GM21717 (cell line): Measurements from ENCODE around the gene ASCL5.

Experiments used
- ATAC-seq: cut with Tn5 transposase; IDR thresholded peaks from one replicate; pipeline ENCODE4 v1.9.1; 2021; ENCODE audit warnings: mild to moderate bottlenecking, moderate library complexity; ENCODE audit not compliant: unreplicated experiment

The ASCL5 gene

DNA sequence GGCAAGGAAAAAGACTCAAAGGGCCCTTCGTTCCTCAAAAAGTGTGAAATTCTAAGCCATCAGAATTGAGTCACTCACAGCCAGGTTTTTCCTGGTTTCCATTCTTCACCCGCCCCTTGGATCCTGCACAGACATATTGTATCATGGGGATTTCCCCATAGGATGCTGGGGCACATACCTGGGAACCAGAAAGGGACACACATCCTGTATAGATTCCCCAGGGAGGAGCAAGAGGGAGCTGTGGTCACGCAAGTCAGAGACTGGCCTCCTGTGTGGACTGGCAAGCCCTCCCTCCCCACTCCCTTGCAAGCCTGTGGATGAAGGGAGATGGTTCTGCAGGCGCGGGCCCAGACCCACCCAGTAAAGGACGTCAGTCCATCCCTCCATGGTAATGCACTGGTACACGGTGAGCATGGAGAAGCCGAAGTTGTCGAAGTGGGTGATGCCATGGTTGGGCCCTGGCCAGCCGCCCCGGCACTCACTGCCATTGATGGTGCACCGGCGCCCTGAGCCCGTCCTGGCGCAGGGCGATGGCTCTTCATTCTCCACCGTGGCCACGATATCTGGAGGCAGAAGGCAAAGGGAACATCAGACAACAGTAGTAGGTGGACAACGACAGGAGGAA, 38.0 kb downstream of the ASCL5 start:
- no peak for ATAC-seq

DNA sequence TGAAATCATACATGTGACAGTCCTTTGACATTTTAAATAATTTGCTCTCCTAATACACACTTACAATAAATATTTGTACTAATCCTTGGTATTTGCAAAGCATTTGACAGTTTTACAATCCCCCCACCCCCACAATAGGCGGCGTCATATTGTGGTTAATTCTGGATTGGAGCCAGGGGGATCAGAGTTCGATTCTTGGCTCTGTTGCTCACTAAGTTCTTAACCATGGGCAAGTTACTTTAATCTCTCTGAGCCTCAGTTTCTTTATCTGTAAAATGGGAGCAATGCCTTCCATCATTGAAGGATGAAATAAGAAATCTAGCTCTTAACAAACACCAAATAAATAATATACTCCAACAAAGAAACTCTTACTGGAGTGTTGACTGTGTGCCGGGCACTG, 38.6 kb downstream of the ASCL5 start:
- no peak for ATAC-seq

DNA sequence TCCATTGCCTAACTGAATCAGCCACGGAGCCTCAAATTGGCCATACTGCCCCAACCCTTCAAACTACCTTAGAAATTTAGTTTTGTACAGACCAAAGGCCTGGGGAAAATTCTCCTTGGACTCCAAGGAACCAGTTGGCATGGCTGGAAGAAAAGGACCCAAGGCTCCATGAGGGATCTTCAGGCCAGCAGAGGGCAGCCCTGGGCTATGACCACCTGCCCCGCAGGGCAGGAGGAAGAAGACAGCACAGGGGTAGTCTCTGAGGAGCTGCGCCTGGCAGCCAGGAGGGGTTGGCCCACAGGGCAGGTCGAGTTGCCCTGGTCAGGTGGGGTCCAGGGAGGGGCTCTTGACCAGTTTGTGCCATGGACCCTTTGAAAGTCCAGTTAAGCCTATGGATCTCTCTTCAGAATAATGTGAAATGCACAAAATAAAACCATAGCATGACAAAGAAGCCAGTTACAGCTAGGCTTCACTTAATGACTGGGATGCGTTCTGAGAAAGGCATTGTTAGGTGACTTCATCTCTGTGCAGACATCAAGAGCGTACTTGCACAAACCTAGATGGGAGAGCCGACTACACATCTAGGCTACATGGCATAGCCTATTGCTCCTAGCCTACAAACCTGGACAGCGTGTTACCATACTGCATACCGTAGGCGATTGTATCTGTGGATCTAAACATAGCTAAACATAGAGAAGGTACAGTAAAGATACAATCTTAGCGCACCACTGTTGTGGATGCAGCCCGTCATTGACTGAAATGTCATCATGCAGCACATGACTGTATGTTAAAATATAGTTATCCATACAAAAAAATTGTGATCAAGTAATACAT, 40.9 kb downstream of the ASCL5 start:
- no peak for ATAC-seq

DNA sequence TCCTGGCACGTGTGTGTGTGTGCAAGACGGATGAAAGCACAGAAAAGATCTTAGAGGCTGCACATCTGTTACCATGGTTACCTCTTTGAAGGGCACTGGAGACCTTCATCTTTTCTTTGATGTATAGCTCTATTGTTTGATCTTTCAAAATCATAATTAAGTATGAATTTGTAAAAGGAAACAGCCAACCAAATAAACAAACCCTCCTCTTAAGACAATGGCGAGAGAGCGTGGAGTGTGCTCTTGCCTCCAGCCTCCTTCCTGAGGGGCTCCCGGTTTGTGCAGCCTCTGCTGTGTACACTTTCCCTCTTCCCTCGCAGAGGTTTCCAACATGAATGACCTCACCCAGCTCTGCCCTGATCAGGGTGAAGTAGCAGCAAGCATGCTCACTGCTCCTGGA, 42.7 kb downstream of the ASCL5 start:
- no peak for ATAC-seq

DNA sequence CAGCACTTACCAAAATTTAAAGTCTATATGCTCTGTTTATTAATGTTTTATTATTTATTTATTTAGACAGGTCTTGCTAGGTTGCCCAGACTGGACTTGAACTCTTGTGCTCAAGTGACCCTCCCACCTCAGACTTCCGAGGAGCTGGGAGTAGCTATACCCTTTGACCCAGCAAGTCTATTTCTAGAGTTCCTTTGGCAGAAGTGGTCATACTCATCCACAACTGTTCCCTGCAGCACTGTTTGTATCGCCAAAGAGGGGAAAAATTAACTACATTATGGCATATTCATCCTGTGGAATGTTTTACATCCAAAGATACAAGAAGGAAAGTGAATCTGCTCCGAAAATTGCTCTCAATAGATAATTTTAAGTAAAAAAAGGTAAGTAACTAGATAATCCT, 43.2 kb downstream of the ASCL5 start:
- no peak for ATAC-seq

DNA sequence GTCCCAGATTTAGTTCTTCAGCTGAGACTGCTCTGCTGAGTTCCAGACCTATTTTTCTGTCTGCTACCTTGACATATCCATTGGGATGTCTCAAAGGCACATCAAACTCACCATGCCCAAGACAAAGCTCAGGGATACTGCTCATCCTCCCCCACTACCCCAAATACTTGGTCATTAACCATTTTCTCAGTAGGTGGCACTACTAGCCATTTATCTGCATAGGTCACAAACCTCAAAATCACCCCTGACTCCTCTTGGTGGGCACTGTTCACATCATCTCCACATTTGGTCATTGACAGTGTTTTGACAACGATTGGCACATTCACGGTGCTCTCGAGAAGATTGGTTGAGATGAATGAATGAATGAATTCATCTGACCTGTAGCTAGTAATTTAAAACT, 46.8 kb downstream of the ASCL5 start:
- ATAC-seq = no peak

DNA sequence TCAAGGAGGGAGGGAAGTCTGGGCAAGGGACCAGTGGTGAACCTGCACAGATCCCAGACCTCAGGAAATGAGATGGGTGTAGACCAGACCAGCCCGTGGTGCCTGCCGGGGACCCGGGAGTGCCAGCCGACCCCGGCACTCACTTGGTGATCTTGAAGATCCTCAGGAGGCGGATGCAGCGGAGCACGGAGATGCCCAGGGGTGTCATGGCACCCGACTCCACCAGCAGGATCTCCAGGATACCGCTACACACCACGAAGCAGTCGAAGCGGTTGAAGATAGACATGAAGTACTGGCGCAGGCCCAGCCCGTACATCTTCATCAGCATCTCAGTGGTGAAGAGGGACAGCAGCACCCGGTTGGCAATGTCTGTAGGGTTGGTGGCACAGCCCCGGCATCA, 49.2 kb downstream of the ASCL5 start:
- no peak for ATAC-seq

DNA sequence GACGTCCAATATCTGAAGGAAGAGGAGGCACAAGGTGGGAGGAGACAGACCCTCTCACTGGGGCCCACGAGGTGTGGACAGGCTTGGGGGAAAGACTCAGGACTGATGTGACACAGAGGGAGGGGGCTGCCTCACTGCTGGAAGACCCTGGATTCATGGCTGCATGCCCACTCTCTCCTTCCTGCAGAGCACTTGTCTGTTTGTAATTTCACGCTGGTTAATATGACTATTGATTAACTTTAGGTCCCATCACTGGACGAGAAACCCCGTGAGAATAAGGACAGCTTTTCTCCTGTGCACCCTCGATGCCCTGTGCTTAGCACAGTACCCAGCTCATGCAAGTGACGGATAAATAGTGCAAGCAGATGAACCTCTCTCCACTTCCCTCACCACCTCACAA, 49.9 kb downstream of the ASCL5 start:
- ATAC-seq = no peak

DNA sequence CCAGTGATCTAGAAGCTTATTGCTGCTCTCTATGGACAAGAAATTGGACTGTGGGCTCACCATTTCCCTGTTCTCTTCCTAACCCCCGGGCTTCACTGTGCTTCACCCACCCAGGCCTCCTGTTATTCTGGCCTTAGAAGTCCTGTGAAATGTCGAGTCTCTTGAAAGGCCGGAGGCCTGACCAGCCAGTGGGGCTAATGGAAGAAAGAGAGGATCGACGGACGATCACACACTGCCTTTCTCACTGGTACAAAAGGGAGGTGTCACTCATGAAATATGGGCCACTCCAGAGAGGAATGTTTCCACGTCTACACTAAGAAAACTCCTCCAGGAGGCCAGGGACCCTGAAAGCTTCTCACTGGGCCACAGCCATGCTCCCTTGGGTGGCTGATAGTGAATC, 50.9 kb downstream of the ASCL5 start:
- no peak for ATAC-seq

DNA sequence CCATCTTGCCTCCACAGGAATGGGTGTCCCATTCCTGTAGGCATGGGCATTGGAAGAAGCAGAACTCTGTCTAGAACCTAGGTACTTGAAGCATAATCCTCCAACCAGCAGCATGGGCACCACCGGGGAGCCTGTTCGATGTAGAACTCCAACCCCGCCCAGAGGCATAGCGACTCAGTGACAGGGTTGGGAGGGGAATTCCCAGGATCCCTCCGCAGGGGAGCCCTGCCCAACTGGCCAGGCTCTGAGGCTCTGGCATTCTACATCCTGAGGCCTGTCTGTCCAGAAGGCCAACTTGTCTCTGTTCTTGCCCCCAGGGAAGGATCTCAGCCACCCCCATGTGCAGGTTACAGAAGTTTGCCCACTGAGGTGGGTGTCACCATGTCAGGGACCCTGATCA, 53.0 kb downstream of the ASCL5 start:
- no peak for ATAC-seq

DNA sequence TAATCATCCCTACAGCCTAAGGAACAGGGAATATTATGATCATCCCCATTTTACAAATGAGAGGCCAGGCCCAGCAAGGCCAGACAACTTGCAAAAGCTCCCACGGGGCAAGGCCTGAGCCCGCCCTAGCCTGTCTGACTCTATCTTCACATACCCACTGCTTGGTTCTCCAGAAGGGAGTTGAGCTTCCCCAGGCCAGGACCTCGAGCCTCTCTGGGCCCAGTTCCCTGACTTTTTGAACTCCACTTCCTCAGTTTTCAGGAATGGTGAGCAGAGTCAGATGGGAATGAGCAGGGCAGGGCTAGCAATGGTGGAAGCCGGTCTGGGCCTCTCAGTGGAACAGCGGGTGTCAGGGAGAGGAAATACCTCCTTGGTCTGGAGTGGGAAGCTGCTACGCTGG, 54.1 kb downstream of the ASCL5 start:
- ATAC-seq = no peak

DNA sequence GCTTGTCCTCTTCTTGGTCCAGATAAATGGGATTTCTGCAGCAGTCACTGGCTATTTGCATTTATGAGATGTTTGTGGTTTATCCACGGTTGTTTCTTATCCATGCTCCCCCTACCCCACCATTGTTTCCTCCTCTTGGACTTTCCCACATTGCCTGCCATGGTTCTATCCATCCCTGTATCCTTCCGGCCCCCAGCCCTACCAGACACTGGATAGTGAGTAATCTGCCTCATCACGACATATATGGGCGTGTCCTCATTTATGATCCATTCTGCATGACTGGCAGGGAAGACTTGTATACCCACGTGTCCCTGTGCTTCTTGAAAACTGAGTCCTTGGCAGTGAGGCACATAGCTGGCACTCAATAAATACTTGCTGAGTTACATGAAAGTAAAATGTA, 54.8 kb downstream of the ASCL5 start:
- ATAC-seq = no peak

DNA sequence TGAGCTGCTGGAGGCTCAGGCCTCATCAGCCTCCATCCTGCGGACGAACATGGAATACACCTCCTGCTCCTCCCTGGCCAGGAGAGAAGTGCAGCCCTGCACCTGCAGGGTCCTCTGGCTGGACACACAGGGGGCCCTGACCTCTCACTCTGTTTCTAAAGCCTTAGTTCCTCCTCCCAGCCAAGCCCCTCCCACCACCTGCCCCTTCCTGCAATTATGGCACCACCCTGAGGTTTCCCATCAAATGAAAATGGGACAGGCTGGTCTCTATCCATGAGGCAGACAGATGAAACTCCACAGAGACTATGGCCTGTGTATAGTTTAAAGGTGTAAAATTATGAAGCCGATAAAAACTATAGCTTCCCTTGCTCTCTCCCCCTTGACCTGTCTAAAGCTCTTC, 57.3 kb downstream of the ASCL5 start:
- ATAC-seq = no peak

DNA sequence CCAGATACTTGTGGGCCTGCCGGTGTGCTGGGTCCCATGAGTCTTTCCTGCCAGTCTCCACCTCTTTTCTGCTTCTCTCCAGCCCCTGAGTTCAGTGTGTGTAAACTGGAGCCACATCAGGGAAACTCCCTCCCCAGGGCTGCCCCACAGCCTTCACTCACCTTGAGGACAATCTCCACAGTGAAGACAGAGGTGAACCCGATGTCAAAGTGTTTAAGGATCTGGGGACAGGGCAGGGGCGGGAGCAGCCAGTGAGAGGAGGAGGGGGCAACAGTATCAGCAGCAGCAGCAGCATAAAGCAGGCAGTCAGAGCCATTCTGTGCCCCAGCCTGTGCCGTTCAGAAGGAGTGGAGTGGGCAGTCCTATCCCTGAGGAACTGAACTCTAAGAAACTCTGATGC, 58.0 kb downstream of the ASCL5 start:
- no peak for ATAC-seq

DNA sequence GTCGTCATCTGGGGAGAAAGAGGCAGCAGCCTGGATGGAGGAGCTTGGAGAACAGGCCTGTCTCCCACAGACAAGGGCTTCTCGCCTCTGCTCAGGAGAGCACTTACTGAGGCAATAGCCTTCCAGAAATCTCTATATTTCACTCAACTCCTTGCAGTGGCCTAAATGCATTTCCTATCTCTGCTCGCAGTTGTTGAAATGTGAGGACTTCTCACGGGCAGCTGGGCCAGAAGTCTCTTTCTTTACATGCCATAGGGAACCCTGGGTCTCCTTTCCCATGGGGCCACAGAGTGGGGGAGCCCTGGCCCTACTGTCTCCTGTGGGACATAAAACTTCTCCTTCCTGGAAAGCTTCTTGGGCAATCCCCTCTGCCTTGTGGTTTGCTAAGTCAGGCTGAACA, 60.0 kb downstream of the ASCL5 start:
- ATAC-seq = no peak

DNA sequence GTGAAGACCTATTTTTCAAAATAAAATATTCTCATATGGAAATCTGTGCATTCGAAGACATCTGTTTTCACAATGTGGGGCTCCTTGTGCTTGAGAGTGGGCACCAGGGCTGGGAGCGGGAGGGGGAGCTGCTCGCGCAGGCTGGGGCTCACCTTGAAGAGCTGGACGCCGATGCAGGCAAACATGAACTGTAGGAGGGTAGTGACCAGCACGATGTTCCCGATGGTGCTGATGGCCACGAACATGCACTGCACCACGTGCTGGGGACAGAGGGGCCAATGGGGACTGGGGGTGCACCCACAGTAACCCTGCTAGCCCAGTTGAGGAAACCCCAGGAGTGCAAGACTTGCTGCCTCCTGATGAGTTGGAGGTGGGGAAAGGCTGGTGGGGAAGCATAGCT, 61.3 kb downstream of the ASCL5 start:
- ATAC-seq = no peak

DNA sequence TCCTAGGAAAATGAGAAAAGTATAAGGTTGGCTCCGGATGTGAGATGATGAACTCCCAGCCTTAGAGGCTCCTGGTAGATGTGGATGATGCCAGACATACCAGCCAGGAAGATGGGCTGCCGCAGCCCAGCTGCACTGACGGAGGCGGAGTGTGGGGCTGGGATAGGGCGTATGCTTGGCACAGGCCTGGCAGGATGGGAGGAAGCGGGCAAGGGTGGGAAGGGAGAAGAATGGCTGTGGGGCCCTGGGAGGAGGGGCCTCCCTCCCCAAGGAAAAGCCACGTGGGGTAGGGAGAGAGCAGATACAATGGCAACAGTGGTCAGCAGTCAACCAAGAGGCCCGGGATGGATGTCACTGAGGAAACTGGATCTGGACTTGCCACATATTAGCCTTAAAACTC, 62.2 kb downstream of the ASCL5 start:
- no peak for ATAC-seq
